Memory B cell (primary cell): ENCODE data around the gene SPOCK2.

Experiments
- ATAC-seq: fragments of 150-1000 bp; cut with Tn5 transposase; 2 replicates; pipeline ENCODE4 v1.10.0; 2021; ENCODE audit warnings: low read depth, mild to moderate bottlenecking, moderate library complexity
- DNase-seq, 2 donors: peaks; one replicate each; pipeline ENCODE4 v3.0.0; 2022; ENCODE audit warnings: low spot score in 2 of 2
- H3K27ac Mint-ChIP-seq: one replicate; pipeline ENCODE4 v1.8.0; 2022; ENCODE audit warnings: mild to moderate bottlenecking, moderate library complexity, mixed read lengths
- H3K27me3 Mint-ChIP-seq: one replicate; pipeline ENCODE4 v1.8.0; 2022; ENCODE audit warnings: mixed read lengths
- H3K36me3 Mint-ChIP-seq: one replicate; pipeline ENCODE4 v1.8.0; 2022; ENCODE audit warnings: mild to moderate bottlenecking, mixed read lengths
- H3K4me1 Mint-ChIP-seq: one replicate; pipeline ENCODE4 v1.8.0; 2022; ENCODE audit warnings: mixed read lengths
- H3K4me3 Mint-ChIP-seq: one replicate; pipeline ENCODE4 v1.8.0; 2022; ENCODE audit warnings: mild to moderate bottlenecking, moderate library complexity, mixed read lengths
- H3K9me3 Mint-ChIP-seq: one replicate; pipeline ENCODE4 v1.8.0; 2022; ENCODE audit warnings: mixed read lengths

SPOCK2 gene

GRCh38 chr10:72065439-72066025 lies 22.8 kb downstream of the SPOCK2 start:
- no peaks in the 10 kb centered on the region for H3K27me3 Mint-ChIP-seq
- peaks cover 31% of the 10 kb centered on the region for H3K36me3 Mint-ChIP-seq
- H3K4me3 Mint-ChIP-seq, result no peak overlapping the region
- DNase-seq (no peak), ATAC-seq (no peak)
- no peaks in the 10 kb centered on the region for H3K9me3 Mint-ChIP-seq
- peaks cover 5% of the 10 kb centered on the region for H3K4me1 Mint-ChIP-seq
- H3K27ac Mint-ChIP-seq, result no peak overlapping the region

- ATAC-seq (no peak), DNase-seq (no peak)
- no peaks in the 10 kb centered on the region for H3K9me3 Mint-ChIP-seq
- H3K36me3 Mint-ChIP-seq, result peaks cover 24% of the 10 kb centered on the region
- no peaks in the 10 kb centered on the region for H3K27me3 Mint-ChIP-seq
- no peak overlapping the region for H3K4me3 Mint-ChIP-seq
- H3K4me1 Mint-ChIP-seq, result peaks cover 16% of the 10 kb centered on the region
- no peak overlapping the region for H3K27ac Mint-ChIP-seq
These were observed 24.5 kb downstream of the SPOCK2 start for GRCh38 chr10:72063703-72064391.

GRCh38 chr10:72062832-72063702 lies 25.3 kb downstream of the SPOCK2 start:
- Mint-ChIP-seq H3K27ac (no peak overlapping the region), H3K27me3 (no peaks in the 10 kb centered on the region), H3K4me3 (no peak overlapping the region), H3K4me1 (peaks cover 16% of the 10 kb centered on the region), H3K9me3 (no peaks in the 10 kb centered on the region), H3K36me3 (peaks cover 19% of the 10 kb centered on the region)
- ATAC-seq (no peak), DNase-seq (no peak)

GRCh38 chr10:72062382-72062781 lies 26.0 kb downstream of the SPOCK2 start:
- Mint-ChIP-seq H3K4me3 (no peak overlapping the region), H3K9me3 (no peaks in the 10 kb centered on the region), H3K36me3 (peaks cover 16% of the 10 kb centered on the region), H3K4me1 (peaks cover 16% of the 10 kb centered on the region), H3K27me3 (no peaks in the 10 kb centered on the region), H3K27ac (no peak overlapping the region)
- DNase-seq, result no peak
- no peak for ATAC-seq

- ATAC-seq, result peak; percentile 13
- Mint-ChIP-seq H3K27me3 (no peaks in the 10 kb centered on the region), H3K27ac (peak overlapping the region; percentile 78), H3K4me1 (peaks cover 16% of the 10 kb centered on the region), H3K36me3 (peaks cover 13% of the 10 kb centered on the region), H3K4me3 (no peak overlapping the region), H3K9me3 (no peaks in the 10 kb centered on the region)
- DNase-seq, result no peak
These were observed 26.4 kb downstream of the SPOCK2 start for GRCh38 chr10:72061930-72062329.

GRCh38 chr10:72061491-72061890 lies 26.9 kb downstream of the SPOCK2 start:
- ATAC-seq (peak; percentile 35), DNase-seq (no peak)
- Mint-ChIP-seq H3K4me3 (no peak overlapping the region), H3K9me3 (no peaks in the 10 kb centered on the region), H3K4me1 (peaks cover 16% of the 10 kb centered on the region), H3K36me3 (peaks cover 11% of the 10 kb centered on the region), H3K27me3 (no peaks in the 10 kb centered on the region), H3K27ac (peak overlapping the region; percentile 78)

GRCh38 chr10:72059843-72060822 lies 28.2 kb downstream of the SPOCK2 start:
- H3K27ac Mint-ChIP-seq, result peak overlapping the region; percentile 78
- ATAC-seq (peak; percentile 20), DNase-seq (no peak)
- no peaks in the 10 kb centered on the region for H3K9me3 Mint-ChIP-seq
- H3K27me3 Mint-ChIP-seq, result no peaks in the 10 kb centered on the region
- H3K4me3 Mint-ChIP-seq, result no peak overlapping the region
- H3K36me3 Mint-ChIP-seq, result peaks cover 7% of the 10 kb centered on the region
- peaks cover 19% of the 10 kb centered on the region for H3K4me1 Mint-ChIP-seq

- Mint-ChIP-seq H3K4me3 (no peak overlapping the region), H3K36me3 (peaks cover 4% of the 10 kb centered on the region), H3K27me3 (no peaks in the 10 kb centered on the region), H3K9me3 (no peaks in the 10 kb centered on the region), H3K4me1 (peaks cover 23% of the 10 kb centered on the region), H3K27ac (peak overlapping the region; percentile 78)
- no peak for ATAC-seq
- DNase-seq, result no peak
These were observed 29.1 kb downstream of the SPOCK2 start for GRCh38 chr10:72058989-72059842.

GRCh38 chr10:72058347-72058898 lies 29.9 kb downstream of the SPOCK2 start:
- Mint-ChIP-seq H3K4me1 (peaks cover 23% of the 10 kb centered on the region), H3K27me3 (no peaks in the 10 kb centered on the region), H3K4me3 (no peak overlapping the region), H3K27ac (peak overlapping the region; percentile 78), H3K9me3 (no peaks in the 10 kb centered on the region), H3K36me3 (peaks cover 2% of the 10 kb centered on the region)
- no peak for DNase-seq
- no peak for ATAC-seq

- no peak overlapping the region for H3K4me3 Mint-ChIP-seq
- no peaks in the 10 kb centered on the region for H3K9me3 Mint-ChIP-seq
- peaks cover 23% of the 10 kb centered on the region for H3K4me1 Mint-ChIP-seq
- no peak overlapping the region for H3K27ac Mint-ChIP-seq
- ATAC-seq (no peak), DNase-seq (no peak)
- H3K27me3 Mint-ChIP-seq, result no peaks in the 10 kb centered on the region
- no peaks in the 10 kb centered on the region for H3K36me3 Mint-ChIP-seq
These were observed 31.2 kb downstream of the SPOCK2 start for GRCh38 chr10:72056932-72057751.

GRCh38 chr10:72056113-72056512 lies 32.2 kb downstream of the SPOCK2 start:
- Mint-ChIP-seq H3K27me3 (no peaks in the 10 kb centered on the region), H3K4me3 (no peak overlapping the region), H3K9me3 (no peaks in the 10 kb centered on the region), H3K27ac (no peak overlapping the region), H3K4me1 (peaks cover 21% of the 10 kb centered on the region), H3K36me3 (no peaks in the 10 kb centered on the region)
- DNase-seq (no peak), ATAC-seq (no peak)

GRCh38 chr10:72053690-72054089 lies 34.7 kb downstream of the SPOCK2 start:
- Mint-ChIP-seq H3K4me1 (peaks cover 7% of the 10 kb centered on the region), H3K27ac (no peak overlapping the region), H3K9me3 (peaks cover 1% of the 10 kb centered on the region), H3K36me3 (peaks cover 3% of the 10 kb centered on the region), H3K27me3 (no peaks in the 10 kb centered on the region), H3K4me3 (no peak overlapping the region)
- ATAC-seq (no peak), DNase-seq (no peak)
